Panc1 (cell line): ENCODE measurements around the gene C2. TPM values are rescaled to one million over a fixed set of nuclear protein-coding genes. Genes with fewer than 3 reads are reported as not detected.

Source experiments
- ATAC-seq: fragments of 200-7000 bp; cut with Tn5 transposase; 2 replicates; pipeline ENCODE4 v1.9.1; 2020; ENCODE audit warnings: mild to moderate bottlenecking, moderate library complexity
- BruUV-seq: library from RNA; stranded (reverse); fragments of 400-500 nt; replicated peaks from 2 replicates; lab custom pipeline; 2021; lab: Mats Ljungman, UMichigan
- CTCF ChIA-PET: fragments of 300-600 bp; sonication (Branson Sonifier 250); formaldehyde crosslinking; loops from one replicate; lab custom pipeline; 2022; ENCODE audit warnings: antibody characterized with exemption; lab: Charles Lee
- POLR2A ChIA-PET: fragments of 300-600 bp; sonication (Branson Sonifier 250); formaldehyde crosslinking; loops from one replicate; lab custom pipeline; 2022; ENCODE audit warnings: antibody characterized with exemption; lab: Charles Lee
- DNase-seq: peaks from one replicate; pipeline ENCODE4 v3.0.0-alpha.2; 2010; ENCODE audit warnings: low read depth, low spot score
- H3K27ac ChIP-seq: 2 replicates; pipeline ENCODE4 v1.5.1; 2011; ENCODE audit warnings: mild to moderate bottlenecking, low read length, inconsistent platforms
- H3K27me3 ChIP-seq: fragments of 200-500 bp; sonication (Bioruptor generic); 2 replicates; pipeline ENCODE4 v1.6.0; 2014; ENCODE audit warnings: low read length, inconsistent platforms; ENCODE audit not compliant: control insufficient read depth, insufficient read depth
- H3K36me3 ChIP-seq: fragments of 200-500 bp; sonication (Bioruptor generic); 2 replicates; pipeline ENCODE4 v1.5.1; 2014; ENCODE audit warnings: inconsistent platforms, mild to moderate bottlenecking, low read length, moderate library complexity; ENCODE audit not compliant: control insufficient read depth, insufficient read depth
- H3K4me1 ChIP-seq: 2 replicates; pipeline ENCODE4 v1.5.1; 2011; ENCODE audit warnings: inconsistent platforms, mild to moderate bottlenecking, low read length, moderate library complexity; ENCODE audit not compliant: control insufficient read depth, insufficient read depth
- H3K4me3 ChIP-seq, 2 experiments: 2 replicates each; pipeline ENCODE4 v1.5.1; 2011 to 2012; ENCODE audit warnings: low read depth in 2 of 2, low read length in 2 of 2, mild to moderate bottlenecking in 2 of 2, inconsistent platforms in 1 of 2, moderate library complexity in 1 of 2
- H3K9me3 ChIP-seq: fragments of 200-500 bp; sonication (Bioruptor generic); 2 replicates; pipeline ENCODE4 v1.5.1; 2014; ENCODE audit warnings: low read depth, mild to moderate bottlenecking, inconsistent platforms, low read length, moderate library complexity; ENCODE audit not compliant: control insufficient read depth, insufficient read depth
- POLR2AphosphoS5 ChIP-seq: IDR thresholded peaks from 2 replicates; pipeline ENCODE4 v1.6.1; 2012; ENCODE audit warnings: mild to moderate bottlenecking, low read depth, low read length, moderate library complexity
- REST ChIP-seq, 2 experiments: IDR thresholded peaks; 2 replicates each; pipeline ENCODE4 v1.6.1; 2011 to 2012; ENCODE audit warnings: low read depth in 2 of 2, control low read depth in 1 of 2, low read length in 1 of 2, mild to moderate bottlenecking in 1 of 2, moderate library complexity in 1 of 2; ENCODE audit not compliant: insufficient read depth in 1 of 2
- SIN3A ChIP-seq: IDR thresholded peaks from 2 replicates; pipeline ENCODE4 v1.6.1; 2012; ENCODE audit warnings: low read depth, mild to moderate bottlenecking, low read length, moderate library complexity, borderline replicate concordance; ENCODE audit not compliant: insufficient read depth
- TCF7L2 ChIP-seq: IDR thresholded peaks from 2 replicates; pipeline ENCODE4 v1.6.1; 2011; ENCODE audit warnings: mild to moderate bottlenecking, low read depth, low read length, inconsistent platforms
- in situ Hi-C: cut with HindIII; loops from 2 replicates; pipeline ENCODE4 v1.10.0; 2016; ENCODE audit warnings: low sequenced_read_pairs, low pct_unique_long_range_greater_than_20kb
- intact Hi-C: fragments of 100-400 bp; cut with micrococcal nuclease; formaldehyde crosslinking; loops from one replicate; pipeline ENCODE4 v1.10.0; 2022; ENCODE audit not compliant: unreplicated experiment
- total RNA-seq: library from RNA; stranded (reverse); gene quantifications from one replicate; pipeline ENCODE4 v1.2.1, GENCODE V29; 2021; ENCODE audit not compliant: unreplicated experiment
- TF ChIP-seq, protein P1 (sequence below): fragments of 450-650 bp; IDR thresholded peaks from 2 replicates; pipeline ENCODE4 v1.5.1; 2017; ENCODE audit warnings: mild to moderate bottlenecking

Gene C2
- total RNA-seq, 1 experiment from 2014 or later, result 1.0 TPM

DNA sequence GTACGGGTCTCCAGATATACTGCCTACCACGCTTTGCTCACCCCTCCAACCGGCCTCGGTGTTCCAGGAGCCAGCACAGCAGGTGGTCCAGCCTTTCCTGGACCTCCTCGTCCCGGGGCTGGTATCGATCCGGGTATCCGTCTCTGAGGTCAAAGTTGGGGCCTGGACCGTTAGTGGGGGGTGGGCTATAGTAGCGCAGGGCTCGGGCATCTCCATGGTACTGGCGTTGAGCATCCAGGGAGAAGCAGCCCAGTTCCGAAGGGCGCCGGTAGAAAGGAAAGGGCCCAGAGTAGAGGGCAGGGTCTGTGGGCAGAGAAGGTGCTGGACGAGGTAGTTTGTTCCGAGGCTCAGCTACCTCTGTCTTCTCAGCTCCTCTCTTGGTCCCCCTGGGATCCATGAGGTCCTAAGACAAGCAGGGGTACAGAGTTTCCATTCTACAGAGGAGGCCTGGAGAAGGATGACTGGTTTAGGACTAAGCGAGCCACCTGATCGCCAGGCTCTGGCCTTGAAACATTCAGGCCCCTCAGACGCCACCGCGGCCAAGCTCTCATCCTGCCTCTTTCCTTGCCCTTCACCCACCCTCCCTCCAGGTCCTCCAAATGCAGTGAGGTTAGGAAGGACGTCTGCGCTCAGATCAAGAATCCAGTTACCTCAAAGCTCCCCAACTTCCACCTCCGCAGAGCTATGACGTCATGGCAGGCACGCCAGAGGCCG, 43.9 kb downstream of the C2 start:
- POLR2A ChIA-PET, result interaction anchor here (0.6 to 1.3 kb wide), 3 partner anchors 12 to 268 kb away, joined by 3 to 4 read pairs (median 4); partner anchors contain the start of genes ABHD16A, NELFE and SKIC2
- Histone ChIP-seq H3K27ac (peak overlapping the region; percentile 94), H3K4me3 (peak overlapping the region; percentile 85 to 94), H3K4me1 (peaks cover 12% of the 10 kb centered on the region; the same call in 1 of the 2 replicates), H3K36me3 (peaks cover 5% of the 10 kb centered on the region; the same call in 1 of the 2 replicates), H3K9me3 (no peaks in the 10 kb centered on the region), H3K27me3 (no peaks in the 10 kb centered on the region)
- in situ Hi-C loops, result no loop called here
- TF ChIP-seq TCF7L2 (no peak), SIN3A (0 out of 2 replicates have a peak, but pooled peaks have one; percentile 7), POLR2AphosphoS5 (no peak; the same call in 1 of the 2 replicates), REST (IDR thresholded peaks at IDR 0.05; ENCODE audit: insufficient read depth in 1 of 2, low read depth in 2 of 2, low read length in 1 of 2) (no peak)
- TF ChIP-seq, protein P1, sequence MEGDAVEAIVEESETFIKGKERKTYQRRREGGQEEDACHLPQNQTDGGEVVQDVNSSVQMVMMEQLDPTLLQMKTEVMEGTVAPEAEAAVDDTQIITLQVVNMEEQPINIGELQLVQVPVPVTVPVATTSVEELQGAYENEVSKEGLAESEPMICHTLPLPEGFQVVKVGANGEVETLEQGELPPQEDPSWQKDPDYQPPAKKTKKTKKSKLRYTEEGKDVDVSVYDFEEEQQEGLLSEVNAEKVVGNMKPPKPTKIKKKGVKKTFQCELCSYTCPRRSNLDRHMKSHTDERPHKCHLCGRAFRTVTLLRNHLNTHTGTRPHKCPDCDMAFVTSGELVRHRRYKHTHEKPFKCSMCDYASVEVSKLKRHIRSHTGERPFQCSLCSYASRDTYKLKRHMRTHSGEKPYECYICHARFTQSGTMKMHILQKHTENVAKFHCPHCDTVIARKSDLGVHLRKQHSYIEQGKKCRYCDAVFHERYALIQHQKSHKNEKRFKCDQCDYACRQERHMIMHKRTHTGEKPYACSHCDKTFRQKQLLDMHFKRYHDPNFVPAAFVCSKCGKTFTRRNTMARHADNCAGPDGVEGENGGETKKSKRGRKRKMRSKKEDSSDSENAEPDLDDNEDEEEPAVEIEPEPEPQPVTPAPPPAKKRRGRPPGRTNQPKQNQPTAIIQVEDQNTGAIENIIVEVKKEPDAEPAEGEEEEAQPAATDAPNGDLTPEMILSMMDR, result no peak
- BruUV-seq, result TSS peak; percentile 93
- DNase-seq (no peak), ATAC-seq (peak; percentile 45)
- intact Hi-C loops, result no loop called here
- CTCF ChIA-PET, result no interaction called here

DNA sequence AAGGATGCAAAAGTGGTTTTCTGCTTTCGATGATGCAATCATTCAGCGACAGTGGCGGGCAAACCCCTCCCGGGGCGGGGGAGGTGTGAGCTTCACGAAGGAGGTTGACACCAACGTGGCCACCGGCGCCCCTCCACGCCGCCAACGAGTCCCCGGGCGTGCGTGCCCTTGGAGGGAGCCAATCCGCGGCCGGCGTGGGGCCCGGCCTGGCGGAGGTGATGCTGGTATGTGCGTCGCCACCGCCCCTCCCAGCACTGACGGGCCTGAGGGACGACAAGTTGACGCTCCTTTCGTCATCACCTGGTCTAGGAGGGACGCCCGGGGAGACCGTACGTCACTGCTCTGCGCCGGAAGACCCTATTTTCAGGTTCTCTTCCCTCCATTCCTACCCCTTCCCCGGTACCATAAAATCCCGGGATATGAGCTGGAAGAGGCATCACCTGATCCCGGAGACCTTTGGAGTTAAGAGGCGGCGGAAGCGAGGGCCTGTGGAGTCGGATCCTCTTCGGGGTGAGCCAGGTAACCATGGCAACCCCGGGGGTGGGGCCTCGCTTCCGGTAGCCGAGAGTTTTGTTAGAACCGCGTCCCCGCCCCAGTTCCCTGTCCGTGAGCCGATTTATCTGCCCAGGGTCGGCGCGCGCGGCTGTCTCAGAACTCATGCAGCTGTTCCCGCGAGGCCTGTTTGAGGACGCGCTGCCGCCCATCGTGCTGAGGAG, 44.6 kb downstream of the C2 start, which contains the start of gene DXO:
Gene DXO, minus strand, starts transcription at position 146 of the 716 bp plus-strand sequence. CDS start 463 bp downstream, outside the sequence.
- CTCF ChIA-PET, result no interaction called here
- ATAC-seq, result peak; percentile 94

More for the DNA sequence above, 44.6 kb downstream of the C2 start, which contains the start of gene DXO:
- H3K27me3 ChIP-seq, result no peaks in the 10 kb centered on the region
- DNase-seq, result peak; percentile 95
- no peaks in the 10 kb centered on the region for H3K9me3 ChIP-seq
- TF ChIP-seq REST (IDR thresholded peaks at IDR 0.05; ENCODE audit: insufficient read depth in 1 of 2, low read depth in 2 of 2, low read length in 1 of 2) (no peak), POLR2AphosphoS5 (peak; percentile 43; the same call in 1 of the 2 replicates), TCF7L2 (0 out of 2 replicates have a peak, but pooled peaks have one; percentile 11)
- POLR2A ChIA-PET, result interaction anchor here (0.6 to 1.3 kb wide), 3 partner anchors 13 to 269 kb away, joined by 3 to 4 read pairs (median 4); partner anchors contain the start of genes ABHD16A, NELFE and SKIC2
- H3K27ac ChIP-seq, result peak within 1 kb of the TSS; percentile 94
- peaks cover 5% of the 10 kb centered on the region; the same call in 1 of the 2 replicates for H3K36me3 ChIP-seq
- in situ Hi-C loops, result no loop called here
- no TSS peak for BruUV-seq
- intact Hi-C loops, result no loop called here
- H3K4me1 ChIP-seq, result peaks cover 12% of the 10 kb centered on the region; the same call in 1 of the 2 replicates
- peak within 1 kb of the TSS; percentile 85 to 94 for H3K4me3 ChIP-seq
